ENCODE results near the gene DMRT1.

DMRT1 gene

GRCh38 chr9:882416-882924, 41.0 kb downstream of the DMRT1 start:
- TF ChIP-seq SPI1 (IDR thresholded peaks at IDR 0.05; ENCODE audit: low read depth, low read length) (no peak), POLR2A (IDR thresholded peaks at IDR 0.05; ENCODE audit: low read depth, low read length) (no peak)
- no peak for DNase-seq (ENCODE audit: insufficient read length, low spot score)
- FAIRE-seq = no peak

DNA sequence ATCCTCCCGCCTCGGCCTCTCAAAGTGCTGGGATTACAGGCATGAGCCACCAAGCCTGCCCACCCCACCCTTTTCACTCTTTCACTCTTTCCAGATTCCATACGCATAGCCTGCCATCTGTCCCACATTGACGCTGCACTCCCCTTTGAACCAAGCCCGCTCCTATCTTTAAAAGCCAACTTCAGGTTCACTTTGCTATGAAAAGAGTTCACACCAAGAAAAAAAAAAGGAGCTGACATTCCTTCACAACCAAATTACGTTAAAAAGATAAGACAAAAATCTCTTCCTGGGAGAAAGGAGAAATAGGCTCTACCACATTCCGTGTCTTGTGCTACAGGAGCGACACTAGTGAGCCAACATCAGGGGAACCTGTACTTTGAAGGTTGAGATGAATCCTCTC, 41.5 kb downstream of the DMRT1 start:
- DNase-seq (ENCODE audit: insufficient read length, low spot score) = no peak
- no peak for FAIRE-seq
- TF ChIP-seq POLR2A (IDR thresholded peaks at IDR 0.05; ENCODE audit: low read depth, low read length) (no peak), POLR2AphosphoS5 (IDR thresholded peaks at IDR 0.05; ENCODE audit: low read depth, low read length) (no peak), SPI1 (IDR thresholded peaks at IDR 0.05; ENCODE audit: low read depth, low read length) (no peak), TAF1 (IDR thresholded peaks at IDR 0.05; ENCODE audit: low read depth, low read length) (no peak), POU2F2 (IDR thresholded peaks at IDR 0.05; ENCODE audit: low read depth, low read length) (no peak), PAX5 (IDR thresholded peaks at IDR 0.05; ENCODE audit: insufficient read depth, low read length, severe bottlenecking) (no peak)

DNA sequence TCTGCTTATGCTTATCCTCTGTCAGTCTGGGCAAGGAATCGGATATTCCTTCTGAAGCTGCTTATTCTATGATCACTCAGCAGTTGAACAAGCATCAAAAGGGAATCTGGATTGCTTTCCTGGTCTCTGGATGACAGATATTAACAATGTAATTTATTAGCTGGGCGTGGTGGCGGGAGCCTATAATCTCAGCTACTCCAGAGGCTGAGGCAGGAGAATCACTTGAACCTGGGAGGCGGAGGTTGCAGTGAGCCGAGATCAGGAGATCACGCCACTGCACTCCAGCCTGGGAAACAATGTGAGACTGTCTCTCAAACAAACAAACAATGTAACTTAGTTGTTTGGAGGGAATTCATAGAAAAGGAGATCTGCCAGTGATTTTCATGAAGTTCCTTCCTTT, 45.4 kb downstream of the DMRT1 start:
- TF ChIP-seq POLR2AphosphoS5 (IDR thresholded peaks at IDR 0.05; ENCODE audit: low read depth, low read length) (no peak), TAF1 (IDR thresholded peaks at IDR 0.05; ENCODE audit: low read depth, low read length) (no peak), SPI1 (IDR thresholded peaks at IDR 0.05; ENCODE audit: low read depth, low read length) (no peak), PAX5 (IDR thresholded peaks at IDR 0.05; ENCODE audit: insufficient read depth, low read length, severe bottlenecking) (no peak), POLR2A (IDR thresholded peaks at IDR 0.05; ENCODE audit: low read depth, low read length) (no peak), POU2F2 (IDR thresholded peaks at IDR 0.05; ENCODE audit: low read depth, low read length) (no peak)

DNA sequence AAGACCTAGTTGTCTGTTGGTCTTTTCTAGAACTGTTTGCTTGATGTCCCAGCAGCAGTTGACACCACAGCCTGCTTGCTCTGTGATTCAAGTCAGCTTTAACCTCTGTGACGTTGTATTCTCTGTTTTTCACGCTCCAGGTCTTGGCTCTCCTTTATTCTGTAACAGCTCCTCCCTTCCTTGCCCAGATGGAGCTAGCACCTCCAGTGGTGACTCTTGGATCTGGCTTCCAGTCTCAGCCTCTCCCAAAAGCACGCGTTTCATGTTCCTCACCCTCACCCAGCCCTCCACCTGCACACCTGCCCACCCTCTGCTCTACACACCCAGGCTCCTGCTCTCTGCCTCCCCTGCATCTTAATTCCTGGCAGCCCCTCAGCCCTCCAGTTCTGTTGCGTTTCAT, 50.6 kb downstream of the DMRT1 start:
- TF ChIP-seq SPI1 (IDR thresholded peaks at IDR 0.05; ENCODE audit: low read depth, low read length) (no peak), TAF1 (IDR thresholded peaks at IDR 0.05; ENCODE audit: low read depth, low read length) (no peak), POU2F2 (IDR thresholded peaks at IDR 0.05; ENCODE audit: low read depth, low read length) (no peak), PAX5 (IDR thresholded peaks at IDR 0.05; ENCODE audit: insufficient read depth, low read length, severe bottlenecking) (no peak), POLR2AphosphoS5 (IDR thresholded peaks at IDR 0.05; ENCODE audit: low read depth, low read length) (no peak), POLR2A (IDR thresholded peaks at IDR 0.05; ENCODE audit: low read depth, low read length) (no peak)
- FAIRE-seq (no peak), DNase-seq (ENCODE audit: insufficient read length, low spot score) (no peak)

More for the DNA sequence above, 45.4 kb downstream of the DMRT1 start:
- DNase-seq (ENCODE audit: insufficient read length, low spot score) (no peak), FAIRE-seq (no peak)

DNA sequence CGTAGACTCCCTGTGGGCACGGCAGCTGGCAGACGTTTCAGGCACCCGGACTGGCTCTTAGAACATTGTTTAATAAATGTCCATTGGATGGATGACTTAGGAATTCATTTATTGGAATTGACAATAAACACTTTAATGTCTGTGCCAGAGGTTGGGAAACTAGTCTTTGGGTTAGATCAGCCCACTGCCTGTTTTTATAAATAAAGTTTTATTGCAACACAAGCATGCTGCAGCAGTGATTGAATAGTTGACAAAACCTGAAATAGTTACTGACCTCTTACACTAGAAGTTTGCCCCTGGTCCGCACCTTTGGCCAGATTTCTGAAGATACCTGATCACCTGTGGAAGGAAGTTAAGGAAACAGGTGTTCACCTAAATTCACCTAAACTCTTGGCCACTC, 51.6 kb downstream of the DMRT1 start:
- no peak for DNase-seq (ENCODE audit: insufficient read length, low spot score)
- no peak for FAIRE-seq
- TF ChIP-seq POLR2A (IDR thresholded peaks at IDR 0.05; ENCODE audit: low read depth, low read length) (no peak), POLR2AphosphoS5 (IDR thresholded peaks at IDR 0.05; ENCODE audit: low read depth, low read length) (no peak), SPI1 (IDR thresholded peaks at IDR 0.05; ENCODE audit: low read depth, low read length) (no peak), TAF1 (IDR thresholded peaks at IDR 0.05; ENCODE audit: low read depth, low read length) (no peak), POU2F2 (IDR thresholded peaks at IDR 0.05; ENCODE audit: low read depth, low read length) (no peak), PAX5 (IDR thresholded peaks at IDR 0.05; ENCODE audit: insufficient read depth, low read length, severe bottlenecking) (no peak)

DNA sequence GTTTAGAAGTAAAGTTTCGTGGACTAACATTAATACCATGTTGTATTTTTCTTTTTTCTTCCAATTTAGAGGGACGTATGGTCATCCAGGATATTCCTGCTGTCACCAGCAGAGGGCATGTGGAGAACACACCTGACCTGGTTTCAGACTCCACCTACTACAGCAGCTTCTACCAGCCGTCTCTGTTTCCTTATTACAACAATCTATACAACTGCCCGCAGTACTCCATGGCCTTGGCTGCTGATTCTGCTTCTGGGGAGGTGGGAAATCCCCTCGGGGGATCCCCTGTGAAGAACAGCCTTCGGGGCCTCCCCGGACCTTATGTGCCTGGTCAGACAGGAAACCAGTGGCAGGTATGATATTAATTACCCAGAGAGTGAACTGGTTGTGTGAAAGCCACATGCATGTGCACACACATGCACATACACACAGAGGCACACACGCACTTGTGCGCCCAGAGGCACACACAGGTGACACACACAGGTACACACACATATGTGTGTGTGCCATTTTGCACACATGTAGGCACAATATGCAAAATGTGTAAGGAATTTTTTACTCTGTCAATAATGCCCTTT, 52.4 kb downstream of the DMRT1 start:
- DNase-seq (ENCODE audit: insufficient read length, low spot score) (peak; percentile 62), FAIRE-seq (peak; percentile 94)
- TF ChIP-seq POU2F2 (IDR thresholded peaks at IDR 0.05; ENCODE audit: low read depth, low read length) (peak; percentile 88), SPI1 (IDR thresholded peaks at IDR 0.05; ENCODE audit: low read depth, low read length) (peak; percentile 26; the same call in 1 of the 2 replicates), POLR2AphosphoS5 (IDR thresholded peaks at IDR 0.05; ENCODE audit: low read depth, low read length) (no peak), POLR2A (IDR thresholded peaks at IDR 0.05; ENCODE audit: low read depth, low read length) (no peak), PAX5 (IDR thresholded peaks at IDR 0.05; ENCODE audit: insufficient read depth, low read length, severe bottlenecking) (peak; percentile 52), TAF1 (IDR thresholded peaks at IDR 0.05; ENCODE audit: low read depth, low read length) (no peak)

GRCh38 chr9:899440-900184, 58.1 kb downstream of the DMRT1 start:
- FAIRE-seq (peak; percentile 77), DNase-seq (ENCODE audit: insufficient read length, low spot score) (peak; percentile 12)
- TF ChIP-seq SPI1 (IDR thresholded peaks at IDR 0.05; ENCODE audit: low read depth, low read length) (peak; percentile 93), PAX5 (IDR thresholded peaks at IDR 0.05; ENCODE audit: insufficient read depth, low read length, severe bottlenecking) (no peak), POU2F2 (IDR thresholded peaks at IDR 0.05; ENCODE audit: low read depth, low read length) (no peak), POLR2AphosphoS5 (IDR thresholded peaks at IDR 0.05; ENCODE audit: low read depth, low read length) (no peak)

DNA sequence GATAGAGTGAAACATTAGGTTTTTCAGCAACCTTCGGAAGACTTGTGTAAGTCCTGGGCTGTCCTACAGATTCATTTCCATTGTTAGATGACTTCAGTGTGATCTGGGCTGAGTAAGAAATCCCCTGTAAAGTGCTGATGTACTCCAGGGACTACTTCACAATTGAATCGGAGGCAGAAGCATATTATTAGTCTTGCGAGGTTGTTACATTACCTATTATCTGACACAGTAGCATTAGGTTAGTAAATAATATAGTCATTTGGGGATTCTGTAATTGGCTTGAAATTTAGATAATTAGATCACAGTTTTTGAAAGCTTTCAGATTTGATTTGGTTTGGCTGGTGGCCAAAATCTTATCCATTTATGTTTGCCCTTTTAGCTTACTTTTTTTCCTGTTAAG, 62.4 kb downstream of the DMRT1 start:
- TF ChIP-seq SPI1 (IDR thresholded peaks at IDR 0.05; ENCODE audit: low read depth, low read length) (no peak), POLR2AphosphoS5 (IDR thresholded peaks at IDR 0.05; ENCODE audit: low read depth, low read length) (no peak), POU2F2 (IDR thresholded peaks at IDR 0.05; ENCODE audit: low read depth, low read length) (no peak), POLR2A (IDR thresholded peaks at IDR 0.05; ENCODE audit: low read depth, low read length) (no peak), PAX5 (IDR thresholded peaks at IDR 0.05; ENCODE audit: insufficient read depth, low read length, severe bottlenecking) (no peak), TAF1 (IDR thresholded peaks at IDR 0.05; ENCODE audit: low read depth, low read length) (no peak)
- FAIRE-seq = no peak

DNA sequence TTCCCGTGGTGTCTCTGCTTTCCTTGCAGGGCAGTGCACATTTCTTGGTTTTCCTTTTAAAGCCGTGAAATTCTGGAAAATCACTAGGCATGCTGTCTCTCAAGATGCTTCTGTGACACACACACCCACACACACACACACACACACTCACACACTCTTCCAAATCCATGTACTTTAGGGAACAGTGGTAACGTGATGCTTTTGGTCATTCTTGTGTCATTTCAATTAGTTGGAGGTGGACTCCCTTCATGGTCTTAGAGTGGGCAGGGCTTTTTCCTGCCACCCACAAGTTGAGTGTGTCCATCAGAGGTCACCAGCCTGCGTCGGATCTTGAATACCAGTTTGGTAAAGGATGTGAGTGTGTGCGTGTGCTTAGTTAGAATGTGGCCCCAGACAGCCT, 64.4 kb downstream of the DMRT1 start:
- no peak for FAIRE-seq
- DNase-seq (ENCODE audit: insufficient read length, low spot score) = no peak
- TF ChIP-seq SPI1 (IDR thresholded peaks at IDR 0.05; ENCODE audit: low read depth, low read length) (no peak), POLR2A (IDR thresholded peaks at IDR 0.05; ENCODE audit: low read depth, low read length) (no peak), TAF1 (IDR thresholded peaks at IDR 0.05; ENCODE audit: low read depth, low read length) (no peak), POU2F2 (IDR thresholded peaks at IDR 0.05; ENCODE audit: low read depth, low read length) (no peak), PAX5 (IDR thresholded peaks at IDR 0.05; ENCODE audit: insufficient read depth, low read length, severe bottlenecking) (no peak), POLR2AphosphoS5 (IDR thresholded peaks at IDR 0.05; ENCODE audit: low read depth, low read length) (no peak)

More for the DNA sequence above, 62.4 kb downstream of the DMRT1 start:
- no peak for DNase-seq (ENCODE audit: insufficient read length, low spot score)
